ENCODE data around the gene NDUFAF8. TPM values are rescaled to one million over a fixed set of nuclear protein-coding genes. Genes with fewer than 3 reads are reported as not detected.

Gene NDUFAF8
- total and polyA plus RNA-seq, 2 donors (not counting 1 experiment from before 2014, with no cell fraction given): 41.7 to 42.6 TPM

DNA sequence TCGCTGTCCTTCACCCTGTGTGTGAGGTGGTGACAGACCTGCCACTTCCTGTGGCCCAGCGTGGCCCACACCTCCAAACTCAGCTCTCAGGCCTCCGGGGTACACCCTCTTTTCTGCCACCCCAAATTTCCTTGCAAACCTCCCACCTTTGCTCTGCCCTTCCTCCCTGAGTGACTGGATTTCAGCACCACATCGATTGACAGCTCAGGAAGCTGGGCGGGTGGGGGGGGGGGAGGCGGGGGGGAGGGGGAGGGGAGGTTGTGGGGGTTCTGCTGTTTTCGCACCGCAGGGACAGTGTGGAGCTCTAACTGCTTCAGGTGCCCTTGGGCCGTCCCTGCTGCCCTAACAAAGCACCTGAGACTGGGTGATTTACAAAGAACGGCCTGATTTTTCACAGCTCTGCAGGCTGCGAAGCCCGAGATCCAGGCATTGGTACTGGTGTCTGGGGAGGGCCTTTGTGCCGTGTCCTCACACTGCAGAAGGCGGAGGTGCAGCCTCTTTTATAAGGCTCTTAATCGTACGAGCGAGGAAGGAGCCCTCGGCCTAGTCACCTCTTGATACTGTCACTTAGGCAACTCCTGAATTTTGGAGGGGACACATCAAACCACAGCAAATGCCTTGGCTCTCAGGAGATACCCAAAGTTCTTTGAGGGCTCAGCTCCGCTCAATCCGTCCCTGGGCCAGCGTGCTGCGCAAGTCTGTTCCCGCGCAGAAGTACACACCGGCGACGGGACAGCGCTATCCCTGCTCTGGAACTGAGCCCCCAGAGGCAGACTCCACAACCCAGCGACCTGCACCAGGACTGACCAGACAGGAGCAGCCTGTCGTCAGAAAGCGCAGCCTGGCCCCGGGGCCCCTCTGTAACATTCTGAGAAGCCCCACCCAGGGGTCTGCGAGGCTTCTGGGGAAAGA, 3.6 kb downstream of the NDUFAF8 start:
- Histone ChIP-seq H3K4me2 (replicated peaks; ENCODE audit: low read depth, low read length, poor library complexity, severe bottlenecking) (no peak overlapping the region), H3K27ac (ENCODE audit: low read length in 2 of 2) (no peak overlapping the region), H3K27me3 (replicated peaks in 1 of 4; ENCODE audit: control extremely low read depth in 1 of 4, control insufficient read depth in 3 of 4, insufficient read depth in 4 of 4, low read length in 3 of 4) (no peaks in the 10 kb centered on the region), H3K9ac (ENCODE audit: low read length) (no peak overlapping the region), H3K9me3 (ENCODE audit: control extremely low read depth in 1 of 3, control insufficient read depth in 2 of 3, insufficient read depth in 1 of 3, low read length in 2 of 3) (peaks cover 0 to 3% (median 0%) of the 10 kb centered on the region in 3 donors), H3K36me3 (replicated peaks in 1 of 2; ENCODE audit: control extremely low read depth in 1 of 2, control insufficient read depth in 1 of 2, extremely low read depth in 1 of 2, insufficient read depth in 2 of 2, low read length in 1 of 2) (peaks cover 0 to 6% of the 10 kb centered on the region in 2 experiments), H3K79me2 (ENCODE audit: control insufficient read depth, insufficient read depth, low read length) (peaks cover 40% of the 10 kb centered on the region), H3K4me1 (ENCODE audit: control insufficient read depth in 2 of 2, insufficient read depth in 2 of 2, low read length in 2 of 2) (peaks cover 14 to 21% of the 10 kb centered on the region in 2 donors), H2AFZ (ENCODE audit: insufficient read depth, low read depth, low read length, poor library complexity, severe bottlenecking) (no peak overlapping the region), H4K20me1 (ENCODE audit: control insufficient read depth, insufficient read depth, low read length, poor library complexity, severe bottlenecking) (peaks cover 57% of the 10 kb centered on the region), H3K4me3 (ENCODE audit: control extremely low read depth in 1 of 5, extremely low read depth in 1 of 5, insufficient read depth in 1 of 5, low read depth in 2 of 5, low read length in 4 of 5) (no peak overlapping the region)
- TF ChIP-seq EZH2 (IDR thresholded peaks at IDR 0.05; ENCODE audit: borderline replicate concordance, insufficient read depth, low read depth, low read length, poor library complexity, severe bottlenecking): no peak
- TF ChIP-seq, protein P1, sequence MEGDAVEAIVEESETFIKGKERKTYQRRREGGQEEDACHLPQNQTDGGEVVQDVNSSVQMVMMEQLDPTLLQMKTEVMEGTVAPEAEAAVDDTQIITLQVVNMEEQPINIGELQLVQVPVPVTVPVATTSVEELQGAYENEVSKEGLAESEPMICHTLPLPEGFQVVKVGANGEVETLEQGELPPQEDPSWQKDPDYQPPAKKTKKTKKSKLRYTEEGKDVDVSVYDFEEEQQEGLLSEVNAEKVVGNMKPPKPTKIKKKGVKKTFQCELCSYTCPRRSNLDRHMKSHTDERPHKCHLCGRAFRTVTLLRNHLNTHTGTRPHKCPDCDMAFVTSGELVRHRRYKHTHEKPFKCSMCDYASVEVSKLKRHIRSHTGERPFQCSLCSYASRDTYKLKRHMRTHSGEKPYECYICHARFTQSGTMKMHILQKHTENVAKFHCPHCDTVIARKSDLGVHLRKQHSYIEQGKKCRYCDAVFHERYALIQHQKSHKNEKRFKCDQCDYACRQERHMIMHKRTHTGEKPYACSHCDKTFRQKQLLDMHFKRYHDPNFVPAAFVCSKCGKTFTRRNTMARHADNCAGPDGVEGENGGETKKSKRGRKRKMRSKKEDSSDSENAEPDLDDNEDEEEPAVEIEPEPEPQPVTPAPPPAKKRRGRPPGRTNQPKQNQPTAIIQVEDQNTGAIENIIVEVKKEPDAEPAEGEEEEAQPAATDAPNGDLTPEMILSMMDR (IDR thresholded peaks at IDR 0.05): no peak
- H3K4me3 Mint-ChIP-seq: no peak overlapping the region
- H3K27me3 Mint-ChIP-seq: no peaks in the 10 kb centered on the region
- H3K27ac Mint-ChIP-seq: peak overlapping the region; percentile 10
- intact Hi-C loops (cut with micrococcal nuclease): no loop called here
- H3K9me3 Mint-ChIP-seq (ENCODE audit: insufficient read depth): no peaks in the 10 kb centered on the region
- POLR2A ChIA-PET: no interaction called here
- 89% methylated on average over 26 of the region's 33 CpGs for WGBS (ENCODE audit: insufficient coverage)
- ATAC-seq (ENCODE audit: low read depth): no peak
- CTCF ChIA-PET: interaction anchor here (5.6 kb wide), 1 partner anchor 100 kb away, joined by 43 read pairs; no protein-coding TSS in a partner anchor
- H3K4me1 Mint-ChIP-seq: peaks cover 35% of the 10 kb centered on the region
- peak; percentile 19 for DNase-seq

DNA sequence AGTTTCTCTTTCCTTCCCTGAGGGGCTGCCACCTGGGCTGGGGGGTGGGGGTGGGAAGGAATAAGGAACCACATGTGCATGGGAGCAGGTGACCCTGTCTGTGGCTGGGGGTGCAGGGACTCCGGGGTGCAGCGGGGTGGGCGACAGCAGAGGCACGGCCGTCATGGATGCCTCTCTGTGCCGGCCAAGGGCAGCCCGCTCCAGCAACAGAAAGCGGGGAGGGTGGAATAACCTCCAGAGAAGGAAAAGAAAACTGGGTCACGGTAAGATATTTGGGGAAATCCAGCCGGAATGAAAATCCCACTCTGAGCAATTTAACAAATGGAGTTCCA, 4.2 kb downstream of the NDUFAF8 start:
- Histone ChIP-seq H3K79me2 (ENCODE audit: control insufficient read depth, insufficient read depth, low read length) (peaks cover 33% of the 10 kb centered on the region), H2AFZ (ENCODE audit: insufficient read depth, low read depth, low read length, poor library complexity, severe bottlenecking) (no peak overlapping the region), H3K27ac (ENCODE audit: low read length in 2 of 2) (no peak overlapping the region), H3K9ac (ENCODE audit: low read length) (no peak overlapping the region), H3K4me1 (ENCODE audit: control insufficient read depth in 2 of 2, insufficient read depth in 2 of 2, low read length in 2 of 2) (peaks cover 8 to 15% of the 10 kb centered on the region in 2 donors), H4K20me1 (ENCODE audit: control insufficient read depth, insufficient read depth, low read length, poor library complexity, severe bottlenecking) (peaks cover 50% of the 10 kb centered on the region), H3K27me3 (replicated peaks in 1 of 4; ENCODE audit: control extremely low read depth in 1 of 4, control insufficient read depth in 3 of 4, insufficient read depth in 4 of 4, low read length in 3 of 4) (no peaks in the 10 kb centered on the region), H3K9me3 (ENCODE audit: control extremely low read depth in 1 of 3, control insufficient read depth in 2 of 3, insufficient read depth in 1 of 3, low read length in 2 of 3) (peaks cover 0 to 3% (median 0%) of the 10 kb centered on the region in 3 donors), H3K4me2 (replicated peaks; ENCODE audit: low read depth, low read length, poor library complexity, severe bottlenecking) (no peak overlapping the region), H3K4me3 (ENCODE audit: control extremely low read depth in 1 of 5, extremely low read depth in 1 of 5, insufficient read depth in 1 of 5, low read depth in 2 of 5, low read length in 4 of 5) (no peak overlapping the region), H3K36me3 (replicated peaks in 1 of 2; ENCODE audit: control extremely low read depth in 1 of 2, control insufficient read depth in 1 of 2, extremely low read depth in 1 of 2, insufficient read depth in 2 of 2, low read length in 1 of 2) (peaks cover 0 to 6% of the 10 kb centered on the region in 2 experiments)
- DNase-seq (no peak), ATAC-seq (ENCODE audit: low read depth) (no peak)
- Mint-ChIP-seq H3K4me1 (peaks cover 29% of the 10 kb centered on the region), H3K9me3 (ENCODE audit: insufficient read depth) (no peaks in the 10 kb centered on the region), H3K4me3 (no peak overlapping the region), H3K27ac (no peak overlapping the region), H3K27me3 (no peaks in the 10 kb centered on the region)
- ChIA-PET CTCF (interaction anchor here (5.6 kb wide), 1 partner anchor 100 kb away, joined by 43 read pairs; no protein-coding TSS in a partner anchor), POLR2A (no interaction called here)
- 96% methylated on average over 9 of the region's 10 CpGs for WGBS (ENCODE audit: insufficient coverage)
- TF ChIP-seq EZH2 (IDR thresholded peaks at IDR 0.05; ENCODE audit: borderline replicate concordance, insufficient read depth, low read depth, low read length, poor library complexity, severe bottlenecking): no peak
- TF ChIP-seq, protein P1 (IDR thresholded peaks at IDR 0.05): no peak
- intact Hi-C loops (cut with micrococcal nuclease): no loop called here

Measured in B cell (primary cell).